K562 (cell line): ENCODE measurements around the gene HOXB5. TPM values are rescaled to one million over a fixed set of nuclear protein-coding genes. Genes with fewer than 3 reads are reported as not detected.
A peak's percentile ranks its signal among the peaks of the same experiment; 100 is the strongest.

Source experiments
- BRD9 ChIP-seq: fragments of 450-650 bp; IDR thresholded peaks from 2 replicates; pipeline ENCODE4 v1.6.1; 2018; ENCODE audit warnings: low read depth; ENCODE audit not compliant: partially characterized antibody
- HDAC1 ChIP-seq, 2 experiments: fragments of 450-650 bp; IDR thresholded peaks; 2 replicates each; pipeline ENCODE4 v1.6.1; 2016 to 2017; ENCODE audit warnings: inconsistent platforms in 1 of 2, mild to moderate bottlenecking in 1 of 2, moderate library complexity in 1 of 2
- POLR2A ChIP-seq: fragments of 450-650 bp; conservative IDR thresholded peaks from 2 replicates; pipeline ENCODE4 v1.6.1; 2016
- ZFP30 ChIP-seq: fragments of 250-450 bp; sonication (Bioruptor Pico); IDR thresholded peaks from 2 replicates; pipeline ENCODE4 v1.8.0; 2022; ENCODE audit warnings: moderate library complexity, mild to moderate bottlenecking, inconsistent platforms, borderline replicate concordance
- polyA plus RNA-seq, 8 experiments: library from polyadenylated mRNA; depleted of rRNA in 4 of 8; stranded (reverse) in 5 of 8; unstranded in 3 of 8; fragments of >200 nt; fragmentation: Nextera tagmentation in 2 of 8; fragmentation: Illumina TruSeq in 1 of 8; extraction: Ambion mirVana in 2 of 8; extraction: Trizol in 1 of 8; gene quantifications; 2 replicates each; pipeline versions ENCODE4 v1.2.1 to v1.2.3, GENCODE V29; 2011 to 2014; ENCODE audit warnings: inconsistent platforms in 1 of 8, missing spikeins in 1 of 8
- total RNA-seq, 7 experiments: library from RNA; depleted of rRNA in 6 of 7; stranded (reverse); fragments of >200 nt in 6 of 7; fragmentation: Illumina TruSeq in 2 of 7; extraction: Trizol in 2 of 7; gene quantifications; 2 replicates each; pipeline versions ENCODE4 v1.2.1 to v1.2.3, GENCODE V29; 2011 to 2021; ENCODE audit warnings: low replicate concordance in 1 of 7
- TF ChIP-seq, protein P1 (sequence below): fragments of 450-650 bp; IDR thresholded peaks from 2 replicates; pipeline ENCODE4 v1.6.1; 2016; ENCODE audit warnings: mild to moderate bottlenecking, moderate library complexity
- TF ChIP-seq, protein P2 (sequence below), 2 experiments: IDR thresholded peaks; 2 replicates each; pipeline ENCODE4 v1.6.1; 2011; ENCODE audit warnings: borderline replicate concordance in 1 of 2, control low read depth in 1 of 2, low read depth in 1 of 2, low read length in 1 of 2, mild to moderate bottlenecking in 1 of 2, mixed read lengths in 1 of 2, moderate library complexity in 1 of 2; ENCODE audit not compliant: insufficient read depth in 1 of 2, insufficient read length in 1 of 2, poor library complexity in 1 of 2, severe bottlenecking in 1 of 2; ENCODE audit errors: extremely low read depth in 1 of 2
- TF ChIP-seq, protein P3 (sequence below): fragments of 250-450 bp; sonication (Bioruptor Pico); IDR thresholded peaks from 2 replicates; pipeline ENCODE4 v1.8.0; 2022; ENCODE audit warnings: inconsistent platforms
- TF ChIP-seq, protein P4 (sequence below): fragments of 250-450 bp; sonication (Bioruptor Pico); IDR thresholded peaks from 2 replicates; pipeline ENCODE4 v1.5.0; 2020; ENCODE audit warnings: mild to moderate bottlenecking

Gene HOXB5
- total and polyA plus RNA-seq, 9 of the 15 experiments (the other 6 are each of a cell fraction or from before 2014, with no cell fraction given) = 0.24 to 2.7 (median 0.65) TPM

DNA sequence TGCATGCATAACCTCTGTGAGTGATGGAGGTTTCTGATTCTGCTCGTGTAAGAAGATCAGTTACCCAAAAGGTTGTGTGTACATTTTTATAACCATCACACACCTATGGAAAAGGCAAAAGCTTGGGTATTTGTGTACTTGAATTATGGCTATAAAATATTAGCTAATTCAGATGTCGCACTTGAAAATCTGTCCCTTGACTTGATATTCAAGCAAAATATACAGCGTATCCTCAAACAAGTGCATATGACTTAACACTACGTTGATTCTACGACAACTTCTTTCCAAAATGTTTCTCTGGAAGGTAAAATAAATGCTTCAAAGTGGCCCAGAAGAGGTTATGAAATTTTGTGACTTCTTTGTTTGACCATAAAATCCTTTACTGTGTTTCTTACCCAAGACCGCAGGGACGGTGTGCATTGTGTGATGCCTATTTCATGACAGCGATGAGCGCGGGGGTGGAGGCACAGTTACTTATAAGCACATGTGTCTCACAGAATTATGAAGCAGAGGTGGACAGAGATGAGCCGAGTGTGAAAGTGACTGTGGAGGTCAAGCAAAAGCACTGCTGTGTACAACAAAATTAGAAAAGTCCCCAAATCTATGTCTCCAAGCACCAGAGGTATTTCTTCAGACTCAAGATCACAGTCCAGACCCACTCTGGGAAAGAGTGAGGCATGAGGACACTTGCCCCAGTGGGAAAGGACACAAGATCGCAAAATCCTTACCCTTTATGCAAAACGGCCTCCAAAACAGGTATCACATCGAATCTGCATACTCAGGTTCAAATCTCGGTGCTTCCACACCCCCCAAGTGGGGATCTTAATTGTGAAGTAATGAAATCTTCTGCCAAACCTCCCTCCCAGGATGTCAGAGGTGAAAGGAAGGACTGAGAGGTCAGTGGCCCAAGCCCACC lies 36.7 kb upstream of the HOXB5 start (continued):
- TF ChIP-seq, protein P1, sequence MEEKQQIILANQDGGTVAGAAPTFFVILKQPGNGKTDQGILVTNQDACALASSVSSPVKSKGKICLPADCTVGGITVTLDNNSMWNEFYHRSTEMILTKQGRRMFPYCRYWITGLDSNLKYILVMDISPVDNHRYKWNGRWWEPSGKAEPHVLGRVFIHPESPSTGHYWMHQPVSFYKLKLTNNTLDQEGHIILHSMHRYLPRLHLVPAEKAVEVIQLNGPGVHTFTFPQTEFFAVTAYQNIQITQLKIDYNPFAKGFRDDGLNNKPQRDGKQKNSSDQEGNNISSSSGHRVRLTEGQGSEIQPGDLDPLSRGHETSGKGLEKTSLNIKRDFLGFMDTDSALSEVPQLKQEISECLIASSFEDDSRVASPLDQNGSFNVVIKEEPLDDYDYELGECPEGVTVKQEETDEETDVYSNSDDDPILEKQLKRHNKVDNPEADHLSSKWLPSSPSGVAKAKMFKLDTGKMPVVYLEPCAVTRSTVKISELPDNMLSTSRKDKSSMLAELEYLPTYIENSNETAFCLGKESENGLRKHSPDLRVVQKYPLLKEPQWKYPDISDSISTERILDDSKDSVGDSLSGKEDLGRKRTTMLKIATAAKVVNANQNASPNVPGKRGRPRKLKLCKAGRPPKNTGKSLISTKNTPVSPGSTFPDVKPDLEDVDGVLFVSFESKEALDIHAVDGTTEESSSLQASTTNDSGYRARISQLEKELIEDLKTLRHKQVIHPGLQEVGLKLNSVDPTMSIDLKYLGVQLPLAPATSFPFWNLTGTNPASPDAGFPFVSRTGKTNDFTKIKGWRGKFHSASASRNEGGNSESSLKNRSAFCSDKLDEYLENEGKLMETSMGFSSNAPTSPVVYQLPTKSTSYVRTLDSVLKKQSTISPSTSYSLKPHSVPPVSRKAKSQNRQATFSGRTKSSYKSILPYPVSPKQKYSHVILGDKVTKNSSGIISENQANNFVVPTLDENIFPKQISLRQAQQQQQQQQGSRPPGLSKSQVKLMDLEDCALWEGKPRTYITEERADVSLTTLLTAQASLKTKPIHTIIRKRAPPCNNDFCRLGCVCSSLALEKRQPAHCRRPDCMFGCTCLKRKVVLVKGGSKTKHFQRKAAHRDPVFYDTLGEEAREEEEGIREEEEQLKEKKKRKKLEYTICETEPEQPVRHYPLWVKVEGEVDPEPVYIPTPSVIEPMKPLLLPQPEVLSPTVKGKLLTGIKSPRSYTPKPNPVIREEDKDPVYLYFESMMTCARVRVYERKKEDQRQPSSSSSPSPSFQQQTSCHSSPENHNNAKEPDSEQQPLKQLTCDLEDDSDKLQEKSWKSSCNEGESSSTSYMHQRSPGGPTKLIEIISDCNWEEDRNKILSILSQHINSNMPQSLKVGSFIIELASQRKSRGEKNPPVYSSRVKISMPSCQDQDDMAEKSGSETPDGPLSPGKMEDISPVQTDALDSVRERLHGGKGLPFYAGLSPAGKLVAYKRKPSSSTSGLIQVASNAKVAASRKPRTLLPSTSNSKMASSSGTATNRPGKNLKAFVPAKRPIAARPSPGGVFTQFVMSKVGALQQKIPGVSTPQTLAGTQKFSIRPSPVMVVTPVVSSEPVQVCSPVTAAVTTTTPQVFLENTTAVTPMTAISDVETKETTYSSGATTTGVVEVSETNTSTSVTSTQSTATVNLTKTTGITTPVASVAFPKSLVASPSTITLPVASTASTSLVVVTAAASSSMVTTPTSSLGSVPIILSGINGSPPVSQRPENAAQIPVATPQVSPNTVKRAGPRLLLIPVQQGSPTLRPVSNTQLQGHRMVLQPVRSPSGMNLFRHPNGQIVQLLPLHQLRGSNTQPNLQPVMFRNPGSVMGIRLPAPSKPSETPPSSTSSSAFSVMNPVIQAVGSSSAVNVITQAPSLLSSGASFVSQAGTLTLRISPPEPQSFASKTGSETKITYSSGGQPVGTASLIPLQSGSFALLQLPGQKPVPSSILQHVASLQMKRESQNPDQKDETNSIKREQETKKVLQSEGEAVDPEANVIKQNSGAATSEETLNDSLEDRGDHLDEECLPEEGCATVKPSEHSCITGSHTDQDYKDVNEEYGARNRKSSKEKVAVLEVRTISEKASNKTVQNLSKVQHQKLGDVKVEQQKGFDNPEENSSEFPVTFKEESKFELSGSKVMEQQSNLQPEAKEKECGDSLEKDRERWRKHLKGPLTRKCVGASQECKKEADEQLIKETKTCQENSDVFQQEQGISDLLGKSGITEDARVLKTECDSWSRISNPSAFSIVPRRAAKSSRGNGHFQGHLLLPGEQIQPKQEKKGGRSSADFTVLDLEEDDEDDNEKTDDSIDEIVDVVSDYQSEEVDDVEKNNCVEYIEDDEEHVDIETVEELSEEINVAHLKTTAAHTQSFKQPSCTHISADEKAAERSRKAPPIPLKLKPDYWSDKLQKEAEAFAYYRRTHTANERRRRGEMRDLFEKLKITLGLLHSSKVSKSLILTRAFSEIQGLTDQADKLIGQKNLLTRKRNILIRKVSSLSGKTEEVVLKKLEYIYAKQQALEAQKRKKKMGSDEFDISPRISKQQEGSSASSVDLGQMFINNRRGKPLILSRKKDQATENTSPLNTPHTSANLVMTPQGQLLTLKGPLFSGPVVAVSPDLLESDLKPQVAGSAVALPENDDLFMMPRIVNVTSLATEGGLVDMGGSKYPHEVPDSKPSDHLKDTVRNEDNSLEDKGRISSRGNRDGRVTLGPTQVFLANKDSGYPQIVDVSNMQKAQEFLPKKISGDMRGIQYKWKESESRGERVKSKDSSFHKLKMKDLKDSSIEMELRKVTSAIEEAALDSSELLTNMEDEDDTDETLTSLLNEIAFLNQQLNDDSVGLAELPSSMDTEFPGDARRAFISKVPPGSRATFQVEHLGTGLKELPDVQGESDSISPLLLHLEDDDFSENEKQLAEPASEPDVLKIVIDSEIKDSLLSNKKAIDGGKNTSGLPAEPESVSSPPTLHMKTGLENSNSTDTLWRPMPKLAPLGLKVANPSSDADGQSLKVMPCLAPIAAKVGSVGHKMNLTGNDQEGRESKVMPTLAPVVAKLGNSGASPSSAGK = peak; percentile 53; the same call in 1 of the 2 replicates
- no peak for TF ChIP-seq POLR2A
- TF ChIP-seq, protein P2, sequence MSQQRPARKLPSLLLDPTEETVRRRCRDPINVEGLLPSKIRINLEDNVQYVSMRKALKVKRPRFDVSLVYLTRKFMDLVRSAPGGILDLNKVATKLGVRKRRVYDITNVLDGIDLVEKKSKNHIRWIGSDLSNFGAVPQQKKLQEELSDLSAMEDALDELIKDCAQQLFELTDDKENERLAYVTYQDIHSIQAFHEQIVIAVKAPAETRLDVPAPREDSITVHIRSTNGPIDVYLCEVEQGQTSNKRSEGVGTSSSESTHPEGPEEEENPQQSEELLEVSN (IDR thresholded peaks at IDR 0.05; ENCODE audit: borderline replicate concordance in 1 of 2, extremely low read depth in 1 of 2, insufficient read depth in 1 of 2, insufficient read length in 1 of 2, low read depth in 1 of 2, low read length in 1 of 2, poor library complexity in 1 of 2, severe bottlenecking in 1 of 2) = peak in 1 of 2 experiments; percentile 42
- peak in 1 of 2 experiments; percentile 66; a peak in 2 of 4 replicates for TF ChIP-seq HDAC1 (IDR thresholded peaks at IDR 0.05)
- TF ChIP-seq, protein P3, sequence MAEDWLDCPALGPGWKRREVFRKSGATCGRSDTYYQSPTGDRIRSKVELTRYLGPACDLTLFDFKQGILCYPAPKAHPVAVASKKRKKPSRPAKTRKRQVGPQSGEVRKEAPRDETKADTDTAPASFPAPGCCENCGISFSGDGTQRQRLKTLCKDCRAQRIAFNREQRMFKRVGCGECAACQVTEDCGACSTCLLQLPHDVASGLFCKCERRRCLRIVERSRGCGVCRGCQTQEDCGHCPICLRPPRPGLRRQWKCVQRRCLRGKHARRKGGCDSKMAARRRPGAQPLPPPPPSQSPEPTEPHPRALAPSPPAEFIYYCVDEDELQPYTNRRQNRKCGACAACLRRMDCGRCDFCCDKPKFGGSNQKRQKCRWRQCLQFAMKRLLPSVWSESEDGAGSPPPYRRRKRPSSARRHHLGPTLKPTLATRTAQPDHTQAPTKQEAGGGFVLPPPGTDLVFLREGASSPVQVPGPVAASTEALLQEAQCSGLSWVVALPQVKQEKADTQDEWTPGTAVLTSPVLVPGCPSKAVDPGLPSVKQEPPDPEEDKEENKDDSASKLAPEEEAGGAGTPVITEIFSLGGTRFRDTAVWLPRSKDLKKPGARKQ (CRISPR knock-in tag) = no peak
- TF ChIP-seq BRD9 = no peak
- TF ChIP-seq, protein P4, sequence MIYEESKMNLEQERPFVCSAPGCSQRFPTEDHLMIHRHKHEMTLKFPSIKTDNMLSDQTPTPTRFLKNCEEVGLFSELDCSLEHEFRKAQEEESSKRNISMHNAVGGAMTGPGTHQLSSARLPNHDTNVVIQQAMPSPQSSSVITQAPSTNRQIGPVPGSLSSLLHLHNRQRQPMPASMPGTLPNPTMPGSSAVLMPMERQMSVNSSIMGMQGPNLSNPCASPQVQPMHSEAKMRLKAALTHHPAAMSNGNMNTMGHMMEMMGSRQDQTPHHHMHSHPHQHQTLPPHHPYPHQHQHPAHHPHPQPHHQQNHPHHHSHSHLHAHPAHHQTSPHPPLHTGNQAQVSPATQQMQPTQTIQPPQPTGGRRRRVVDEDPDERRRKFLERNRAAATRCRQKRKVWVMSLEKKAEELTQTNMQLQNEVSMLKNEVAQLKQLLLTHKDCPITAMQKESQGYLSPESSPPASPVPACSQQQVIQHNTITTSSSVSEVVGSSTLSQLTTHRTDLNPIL (CRISPR knock-in tag) = no peak
- no peak for TF ChIP-seq ZFP30 (CRISPR knock-in tag)
